Testis (tissue), 2 donors: Measurements from ENCODE around the gene SLC6A20.

Experiments used
- POLR2A ChIP-seq: fragments of 450-650 bp; IDR thresholded peaks from one replicate; pipeline ENCODE4 v1.6.1; 2017; ENCODE audit warnings: antibody characterized with exemption, mild to moderate bottlenecking, moderate library complexity
- TF ChIP-seq, protein P1 (sequence below), 3 experiments: fragments of 450-650 bp in 2 of 3; fragments of 200-600 bp in 1 of 3; sonication (generic) in 1 of 3; IDR thresholded peaks; one replicate each; pipeline ENCODE4 v1.5.1; 2016 to 2019; ENCODE audit warnings: antibody characterized with exemption in 3 of 3, mild to moderate bottlenecking in 2 of 3, moderate library complexity in 1 of 3

DNA sequence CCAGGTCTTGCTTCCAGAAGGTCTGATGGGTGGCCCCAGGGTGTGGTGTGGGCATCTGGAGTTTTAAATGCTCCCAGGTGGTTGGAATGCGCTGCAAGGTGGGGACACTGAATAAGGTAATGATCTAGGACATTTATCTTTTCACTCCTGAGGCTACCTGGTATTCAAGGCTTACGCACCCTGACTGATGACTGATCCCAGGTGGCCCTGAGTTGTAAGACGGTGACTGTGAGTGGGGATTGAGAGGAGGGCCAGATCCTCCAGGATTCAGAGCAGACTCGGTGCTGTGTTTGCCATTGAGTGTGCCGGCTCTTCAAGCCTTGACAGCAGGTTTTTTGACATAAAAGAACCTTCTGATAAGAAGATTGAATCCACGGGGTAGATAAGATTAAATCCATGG is 40.3 kb downstream of the SLC6A20 start:
- TF ChIP-seq, protein P1, sequence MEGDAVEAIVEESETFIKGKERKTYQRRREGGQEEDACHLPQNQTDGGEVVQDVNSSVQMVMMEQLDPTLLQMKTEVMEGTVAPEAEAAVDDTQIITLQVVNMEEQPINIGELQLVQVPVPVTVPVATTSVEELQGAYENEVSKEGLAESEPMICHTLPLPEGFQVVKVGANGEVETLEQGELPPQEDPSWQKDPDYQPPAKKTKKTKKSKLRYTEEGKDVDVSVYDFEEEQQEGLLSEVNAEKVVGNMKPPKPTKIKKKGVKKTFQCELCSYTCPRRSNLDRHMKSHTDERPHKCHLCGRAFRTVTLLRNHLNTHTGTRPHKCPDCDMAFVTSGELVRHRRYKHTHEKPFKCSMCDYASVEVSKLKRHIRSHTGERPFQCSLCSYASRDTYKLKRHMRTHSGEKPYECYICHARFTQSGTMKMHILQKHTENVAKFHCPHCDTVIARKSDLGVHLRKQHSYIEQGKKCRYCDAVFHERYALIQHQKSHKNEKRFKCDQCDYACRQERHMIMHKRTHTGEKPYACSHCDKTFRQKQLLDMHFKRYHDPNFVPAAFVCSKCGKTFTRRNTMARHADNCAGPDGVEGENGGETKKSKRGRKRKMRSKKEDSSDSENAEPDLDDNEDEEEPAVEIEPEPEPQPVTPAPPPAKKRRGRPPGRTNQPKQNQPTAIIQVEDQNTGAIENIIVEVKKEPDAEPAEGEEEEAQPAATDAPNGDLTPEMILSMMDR (IDR thresholded peaks at IDR 0.05) = no peak
- no peak for TF ChIP-seq POLR2A
